Uterus (tissue), 4 donors: ENCODE measurements around the gene EIF4E1B. TPM values are rescaled to one million over a fixed set of nuclear protein-coding genes. Genes with fewer than 3 reads are reported as not detected.

ENCODE experiments used
- DNase-seq, 2 donors: peaks; one replicate each; pipeline ENCODE4 v3.0.0-alpha.2; 2019 to 2020
- H3K27ac ChIP-seq, 2 donors: fragments of 200-600 bp; sonication (generic); 1 replicate in 1 of 2; 2 replicates in 1 of 2; pipeline ENCODE4 v1.5.1; 2016 to 2018
- H3K27me3 ChIP-seq, 2 donors: fragments of 200-600 bp; sonication (generic); one replicate each; pipeline ENCODE4 v1.5.1; 2018 to 2019; ENCODE audit warnings: control low read depth in 1 of 2
- H3K36me3 ChIP-seq, 2 donors: fragments of 200-600 bp; sonication (generic); one replicate each; pipeline ENCODE4 v1.5.1; 2019; ENCODE audit warnings: control low read depth in 1 of 2
- H3K4me1 ChIP-seq, 2 donors: fragments of 200-600 bp; sonication (generic); one replicate each; pipeline ENCODE4 v1.5.1; 2018 to 2019; ENCODE audit warnings: control low read depth in 1 of 2
- H3K4me3 ChIP-seq, 2 donors: fragments of 200-600 bp; sonication (generic); 1 replicate in 1 of 2; 2 replicates in 1 of 2; pipeline ENCODE4 v1.5.1; 2018 to 2019; ENCODE audit warnings: mild to moderate bottlenecking in 1 of 2
- H3K9me3 ChIP-seq, 2 donors: fragments of 200-600 bp; sonication (generic); one replicate each; pipeline ENCODE4 v1.5.1; 2019; ENCODE audit warnings: control low read depth in 1 of 2
- POLR2A ChIP-seq, 2 donors: fragments of 450-650 bp; IDR thresholded peaks; one replicate each; pipeline ENCODE4 v1.6.1; 2016; ENCODE audit warnings: antibody characterized with exemption in 2 of 2, mild to moderate bottlenecking in 1 of 2, moderate library complexity in 1 of 2
- intact Hi-C: fragments of 100-400 bp; cut with DNase I; formaldehyde crosslinking; loops from one replicate; pipeline ENCODE4 v1.15.1; 2023; ENCODE audit warnings: low total_unique reads
- total RNA-seq, 4 donors: library from RNA; depleted of rRNA in 3 of 4; stranded (reverse); fragments of >200 nt in 3 of 4; gene quantifications; one replicate each; pipeline versions ENCODE4 v1.1.0 to v1.2.4, GENCODE V29; 2014 to 2023
- TF ChIP-seq, protein P1 (sequence below), 4 experiments: fragments of 200-600 bp in 2 of 4; fragments of 450-650 bp in 2 of 4; sonication (generic) in 2 of 4; IDR thresholded peaks; one replicate each; pipeline ENCODE4 v1.5.1; 2016 to 2019; ENCODE audit warnings: antibody characterized with exemption in 4 of 4, mild to moderate bottlenecking in 2 of 4, moderate library complexity in 1 of 4
- donor health status: DM: yes; HTN: yes; CAD: no.

EIF4E1B gene
- total RNA-seq, 4 donors from 2014 or later: not detected

DNA sequence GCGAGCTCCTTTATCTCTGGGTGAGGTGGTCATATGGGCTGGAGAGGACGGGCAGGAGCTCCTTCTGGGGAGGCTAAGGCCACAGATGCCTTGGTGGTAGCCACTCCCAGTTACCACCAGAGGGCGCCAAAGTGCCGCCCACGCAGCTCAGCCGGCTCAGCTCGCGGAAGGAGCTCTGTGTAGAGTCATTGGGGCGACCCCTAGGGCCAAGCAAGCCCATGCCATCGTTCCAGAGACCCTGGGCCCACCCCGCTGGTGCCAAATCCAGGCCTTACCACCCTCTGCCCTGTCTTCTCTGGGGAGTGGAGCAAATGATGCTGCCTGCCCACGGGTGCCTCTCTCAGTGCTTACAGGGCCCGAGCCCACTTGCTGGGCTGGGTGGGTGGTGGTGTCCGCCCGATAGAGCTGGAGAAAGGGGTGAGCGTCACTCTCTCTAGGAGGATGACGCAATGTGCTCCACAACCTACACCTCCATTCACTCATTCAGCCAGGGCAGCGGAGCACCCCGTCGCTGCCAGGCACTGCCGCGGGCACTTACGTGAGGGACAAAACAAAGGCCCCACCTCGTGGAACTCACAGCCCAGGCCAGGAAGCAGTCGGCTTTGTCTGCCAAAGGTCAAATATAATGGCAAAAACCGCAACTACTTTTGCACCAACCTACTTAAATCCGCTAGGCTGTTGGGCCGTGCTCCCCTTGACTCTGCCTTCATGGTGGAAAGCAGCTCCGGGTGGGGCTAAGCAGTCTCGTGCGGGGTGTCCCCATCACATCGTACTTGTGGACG is 30.6 kb downstream of the EIF4E1B start:
- no peak overlapping the region for H3K27ac ChIP-seq
- H3K27me3 ChIP-seq: peaks cover 0 to 5% of the 10 kb centered on the region in 2 donors
- H3K9me3 ChIP-seq: no peaks in the 10 kb centered on the region
- H3K4me1 ChIP-seq: no peaks in the 10 kb centered on the region
- DNase-seq: peak; percentile 59 to 69
- no peak for TF ChIP-seq POLR2A (IDR thresholded peaks at IDR 0.05)
- TF ChIP-seq, protein P1, sequence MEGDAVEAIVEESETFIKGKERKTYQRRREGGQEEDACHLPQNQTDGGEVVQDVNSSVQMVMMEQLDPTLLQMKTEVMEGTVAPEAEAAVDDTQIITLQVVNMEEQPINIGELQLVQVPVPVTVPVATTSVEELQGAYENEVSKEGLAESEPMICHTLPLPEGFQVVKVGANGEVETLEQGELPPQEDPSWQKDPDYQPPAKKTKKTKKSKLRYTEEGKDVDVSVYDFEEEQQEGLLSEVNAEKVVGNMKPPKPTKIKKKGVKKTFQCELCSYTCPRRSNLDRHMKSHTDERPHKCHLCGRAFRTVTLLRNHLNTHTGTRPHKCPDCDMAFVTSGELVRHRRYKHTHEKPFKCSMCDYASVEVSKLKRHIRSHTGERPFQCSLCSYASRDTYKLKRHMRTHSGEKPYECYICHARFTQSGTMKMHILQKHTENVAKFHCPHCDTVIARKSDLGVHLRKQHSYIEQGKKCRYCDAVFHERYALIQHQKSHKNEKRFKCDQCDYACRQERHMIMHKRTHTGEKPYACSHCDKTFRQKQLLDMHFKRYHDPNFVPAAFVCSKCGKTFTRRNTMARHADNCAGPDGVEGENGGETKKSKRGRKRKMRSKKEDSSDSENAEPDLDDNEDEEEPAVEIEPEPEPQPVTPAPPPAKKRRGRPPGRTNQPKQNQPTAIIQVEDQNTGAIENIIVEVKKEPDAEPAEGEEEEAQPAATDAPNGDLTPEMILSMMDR (IDR thresholded peaks at IDR 0.05): peak; percentile 85 to 97 (median 88)
- H3K4me3 ChIP-seq: no peak overlapping the region
- H3K36me3 ChIP-seq: no peaks in the 10 kb centered on the region
- intact Hi-C loops: no loop called here

DNA sequence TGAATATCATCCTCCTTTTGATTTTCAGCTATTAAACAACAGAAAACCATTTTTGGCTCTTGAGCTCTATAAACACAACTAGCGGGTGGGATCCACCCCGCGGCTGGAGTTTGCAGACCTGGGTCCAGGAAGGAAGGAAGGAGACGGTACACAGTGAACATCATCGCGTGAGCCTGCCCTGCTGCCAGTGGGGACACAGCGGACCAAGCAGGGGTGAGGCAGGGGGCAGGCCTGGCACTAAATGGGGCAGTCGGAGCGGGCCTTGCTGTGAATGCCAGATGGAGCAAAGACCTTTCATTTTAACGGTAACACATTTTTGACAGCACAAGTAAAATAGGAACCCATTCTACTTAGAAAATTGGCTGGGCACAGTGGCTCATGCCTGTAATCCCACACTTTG is 31.2 kb downstream of the EIF4E1B start:
- DNase-seq: no peak
- Histone ChIP-seq H3K4me3 (no peak overlapping the region), H3K36me3 (no peaks in the 10 kb centered on the region), H3K27ac (no peak overlapping the region), H3K4me1 (no peaks in the 10 kb centered on the region), H3K27me3 (peaks cover 0 to 5% of the 10 kb centered on the region in 2 donors), H3K9me3 (no peaks in the 10 kb centered on the region)
- intact Hi-C loops: no loop called here
- TF ChIP-seq POLR2A (IDR thresholded peaks at IDR 0.05): no peak
- TF ChIP-seq, protein P1 (IDR thresholded peaks at IDR 0.05): no peak

GRCh38 chr5:176662371-176663333 is 32.2 kb downstream of the EIF4E1B start:
- DNase-seq: no peak
- intact Hi-C loops: no loop called here
- no peak overlapping the region for H3K4me3 ChIP-seq
- H3K4me1 ChIP-seq: no peaks in the 10 kb centered on the region
- H3K27ac ChIP-seq: no peak overlapping the region
- peaks cover 0 to 5% of the 10 kb centered on the region in 2 donors for H3K27me3 ChIP-seq
- H3K36me3 ChIP-seq: no peaks in the 10 kb centered on the region
- TF ChIP-seq, protein P1 (IDR thresholded peaks at IDR 0.05): no peak
- no peak for TF ChIP-seq POLR2A (IDR thresholded peaks at IDR 0.05)
- no peaks in the 10 kb centered on the region for H3K9me3 ChIP-seq

- no peaks in the 10 kb centered on the region for H3K9me3 ChIP-seq
- peaks cover 0 to 5% of the 10 kb centered on the region in 2 donors for H3K27me3 ChIP-seq
- intact Hi-C loops: no loop called here
- DNase-seq: no peak
- no peaks in the 10 kb centered on the region for H3K4me1 ChIP-seq
- no peak overlapping the region for H3K4me3 ChIP-seq
- no peaks in the 10 kb centered on the region for H3K36me3 ChIP-seq
- no peak for TF ChIP-seq POLR2A (IDR thresholded peaks at IDR 0.05)
- TF ChIP-seq, protein P1 (IDR thresholded peaks at IDR 0.05): no peak
- H3K27ac ChIP-seq: no peak overlapping the region
Measured at GRCh38 chr5:176663566-176663965, 33.1 kb downstream of the EIF4E1B start.
